Naive B cell (primary cell): ENCODE measurements around the gene TLK2. TPM values are rescaled to one million over a fixed set of nuclear protein-coding genes. Genes with fewer than 3 reads are reported as not detected.
"Not testable (repeated sequence)": the region's sequence is repeated elsewhere in the genome, so short reads cannot be mapped to it uniquely, and the experiment has no call there.

Experiments used
- ATAC-seq, 2 donors: fragments of 150-1000 bp; cut with Tn5 transposase; 2 replicates each; pipeline ENCODE4 v1.10.0; 2021; ENCODE audit warnings: low read depth in 2 of 2, mild to moderate bottlenecking in 2 of 2, moderate library complexity in 2 of 2
- DNase-seq: peaks from one replicate; pipeline ENCODE4 v3.0.0; 2022
- H3K27ac Mint-ChIP-seq, 6 donors: one replicate each; pipeline ENCODE4 v1.8.0; 2020 to 2022; ENCODE audit warnings: mild to moderate bottlenecking in 6 of 6, mixed read lengths in 6 of 6, moderate library complexity in 5 of 6, inconsistent platforms in 2 of 6
- H3K27me3 Mint-ChIP-seq, 3 donors: one replicate each; pipeline ENCODE4 v1.8.0; 2021 to 2022; ENCODE audit warnings: mixed read lengths in 3 of 3, mild to moderate bottlenecking in 1 of 3
- H3K36me3 Mint-ChIP-seq, 2 donors: one replicate each; pipeline ENCODE4 v1.8.0; 2020 to 2022; ENCODE audit warnings: mixed read lengths in 2 of 2, inconsistent platforms in 1 of 2, mild to moderate bottlenecking in 1 of 2
- H3K4me1 Mint-ChIP-seq, 3 donors: one replicate each; pipeline ENCODE4 v1.8.0; 2020 to 2022; ENCODE audit warnings: mixed read lengths in 3 of 3, inconsistent platforms in 1 of 3, mild to moderate bottlenecking in 1 of 3, moderate library complexity in 1 of 3
- H3K4me3 Mint-ChIP-seq, 8 donors: one replicate each; pipeline ENCODE4 v1.8.0; 2020 to 2022; ENCODE audit warnings: mild to moderate bottlenecking in 8 of 8, mixed read lengths in 8 of 8, moderate library complexity in 8 of 8, inconsistent platforms in 2 of 8
- H3K9me3 Mint-ChIP-seq, 7 donors: one replicate each; pipeline ENCODE4 v1.8.0; 2020 to 2022; ENCODE audit warnings: mixed read lengths in 7 of 7, mild to moderate bottlenecking in 5 of 7, inconsistent platforms in 2 of 7, moderate library complexity in 1 of 7
- polyA plus RNA-seq, 6 donors: library from polyadenylated mRNA; unstranded; fragments of 300-500 nt; fragmentation: Illumina TruSeq; gene quantifications; one replicate each; pipeline ENCODE4 v1.2.3, GENCODE V29; 2021; ENCODE audit warnings: low read depth in 6 of 6

Gene TLK2
- polyA plus RNA-seq, 6 donors from 2014 or later, result 9.0 to 18.4 (median 14.3) TPM

- H3K27ac Mint-ChIP-seq, result peak overlapping the region in 1 of 6 donors; percentile 47
- H3K4me3 Mint-ChIP-seq, ATAC-seq: not testable (repeated sequence)
These were observed 7.2 kb upstream of the TLK2 start for GRCh38 chr17:62471380-62471880.

GRCh38 chr17:62473030-62473982 lies 5.3 kb upstream of the TLK2 start:
- not testable (repeated sequence) for DNase-seq, ATAC-seq, H3K9me3 Mint-ChIP-seq, H3K4me3 Mint-ChIP-seq, H3K36me3 Mint-ChIP-seq, H3K27me3 Mint-ChIP-seq
- Mint-ChIP-seq H3K27ac (peak overlapping the region in 1 of 6 donors; percentile 34), H3K4me1 (peaks cover 8 to 21% (median 19%) of the 10 kb centered on the region in 3 donors)

More at GRCh38 chr17:62471380-62471880, 7.2 kb upstream of the TLK2 start:
- DNase-seq, H3K36me3 Mint-ChIP-seq, H3K9me3 Mint-ChIP-seq, H3K27me3 Mint-ChIP-seq: not testable (repeated sequence)
- H3K4me1 Mint-ChIP-seq, result peaks cover 4 to 11% (median 10%) of the 10 kb centered on the region in 3 donors

- not testable (repeated sequence) for H3K9me3 Mint-ChIP-seq, DNase-seq, H3K27me3 Mint-ChIP-seq, ATAC-seq, H3K36me3 Mint-ChIP-seq
- Mint-ChIP-seq H3K4me3 (peak overlapping the region; percentile 76 to 94 (median 86)), H3K4me1 (peaks cover 15 to 37% (median 31%) of the 10 kb centered on the region in 3 donors), H3K27ac (peak overlapping the region in 3 of 6 donors; percentile 75 to 95 (median 84))
These were observed 1.5 kb upstream of the TLK2 start for GRCh38 chr17:62477111-62477510.

GRCh38 chr17:62477718-62478408 lies 762 bp upstream of the TLK2 start:
- H3K27me3 Mint-ChIP-seq, H3K9me3 Mint-ChIP-seq, H3K36me3 Mint-ChIP-seq: not testable (repeated sequence)
- peak overlapping the region in 5 of 6 donors; percentile 21 to 95 (median 84) for H3K27ac Mint-ChIP-seq
- ATAC-seq (peak; percentile 36 to 44), DNase-seq (peak; percentile 41)
- H3K4me3 Mint-ChIP-seq, result peak overlapping the region; percentile 76 to 94 (median 86)
- H3K4me1 Mint-ChIP-seq, result peaks cover 15 to 43% (median 32%) of the 10 kb centered on the region in 3 donors

- peak; percentile 29 to 33 for ATAC-seq
- not testable (repeated sequence) for H3K9me3 Mint-ChIP-seq, H3K27me3 Mint-ChIP-seq, H3K36me3 Mint-ChIP-seq
- Mint-ChIP-seq H3K4me1 (peaks cover 18 to 51% (median 29%) of the 10 kb centered on the region in 3 donors), H3K4me3 (peak overlapping the region; percentile 80 to 97 (median 92)), H3K27ac (peak overlapping the region in 2 of 6 donors; percentile 42 to 94)
- DNase-seq, result peak; percentile 65
These were observed 434 bp downstream of the TLK2 start for GRCh38 chr17:62478880-62479638.

GRCh38 chr17:62479639-62480258 lies 1.1 kb downstream of the TLK2 start:
- peaks cover 18 to 53% (median 29%) of the 10 kb centered on the region in 3 donors for H3K4me1 Mint-ChIP-seq
- H3K36me3 Mint-ChIP-seq, H3K9me3 Mint-ChIP-seq, ATAC-seq, H3K27me3 Mint-ChIP-seq: not testable (repeated sequence)
- DNase-seq, result peak; percentile 9
- H3K27ac Mint-ChIP-seq, result peak overlapping the region; percentile 90 to 98 (median 95)
- H3K4me3 Mint-ChIP-seq, result peak overlapping the region; percentile 80 to 97 (median 92)

GRCh38 chr17:62482553-62482952 lies 3.9 kb downstream of the TLK2 start:
- not testable (repeated sequence) for H3K36me3 Mint-ChIP-seq, H3K27ac Mint-ChIP-seq, H3K27me3 Mint-ChIP-seq, DNase-seq, ATAC-seq, H3K9me3 Mint-ChIP-seq
- H3K4me3 Mint-ChIP-seq, result peak overlapping the region in 1 of 8 donors; percentile 6
- H3K4me1 Mint-ChIP-seq, result peaks cover 18 to 58% (median 35%) of the 10 kb centered on the region in 3 donors

GRCh38 chr17:62490990-62491389 lies 12.4 kb downstream of the TLK2 start:
- not testable (repeated sequence) for H3K4me3 Mint-ChIP-seq, H3K9me3 Mint-ChIP-seq, H3K27ac Mint-ChIP-seq, H3K27me3 Mint-ChIP-seq, DNase-seq, H3K36me3 Mint-ChIP-seq
- H3K4me1 Mint-ChIP-seq, result peaks cover 13 to 55% (median 36%) of the 10 kb centered on the region in 3 donors
- peak in 1 of 2 donors; percentile 67 for ATAC-seq

GRCh38 chr17:62493049-62493655 lies 14.5 kb downstream of the TLK2 start:
- not testable (repeated sequence) for H3K27ac Mint-ChIP-seq, DNase-seq, H3K27me3 Mint-ChIP-seq, H3K36me3 Mint-ChIP-seq, ATAC-seq, H3K9me3 Mint-ChIP-seq
- H3K4me1 Mint-ChIP-seq, result peaks cover 14 to 55% (median 35%) of the 10 kb centered on the region in 3 donors
- peak overlapping the region in 1 of 8 donors; percentile 52 for H3K4me3 Mint-ChIP-seq

- Mint-ChIP-seq H3K27ac (peak overlapping the region in 1 of 6 donors; percentile 56), H3K4me1 (peaks cover 14 to 47% (median 36%) of the 10 kb centered on the region in 3 donors)
- not testable (repeated sequence) for H3K36me3 Mint-ChIP-seq, H3K27me3 Mint-ChIP-seq, ATAC-seq, DNase-seq, H3K9me3 Mint-ChIP-seq, H3K4me3 Mint-ChIP-seq
These were observed 15.4 kb downstream of the TLK2 start for GRCh38 chr17:62494073-62494472.

GRCh38 chr17:62496344-62496743 lies 17.7 kb downstream of the TLK2 start:
- not testable (repeated sequence) for H3K27me3 Mint-ChIP-seq, DNase-seq, H3K4me3 Mint-ChIP-seq, H3K36me3 Mint-ChIP-seq, ATAC-seq, H3K9me3 Mint-ChIP-seq
- H3K27ac Mint-ChIP-seq, result peak overlapping the region in 3 of 6 donors; percentile 28 to 49 (median 36)
- peaks cover 12 to 38% (median 27%) of the 10 kb centered on the region in 3 donors for H3K4me1 Mint-ChIP-seq

- DNase-seq, H3K9me3 Mint-ChIP-seq, H3K27me3 Mint-ChIP-seq, ATAC-seq, H3K4me3 Mint-ChIP-seq, H3K36me3 Mint-ChIP-seq: not testable (repeated sequence)
- Mint-ChIP-seq H3K27ac (peak overlapping the region in 3 of 6 donors; percentile 36 to 62 (median 37)), H3K4me1 (peaks cover 7 to 24% (median 20%) of the 10 kb centered on the region in 3 donors)
These were observed 20.2 kb downstream of the TLK2 start for GRCh38 chr17:62498796-62499195.
